Activated T-cell treated with anti-CD3 and anti-CD28 coated beads, Interleukin-2, amount 50 U/mL, for 4 hours (primary cell): ENCODE measurements around the gene CLCNKB. TPM values are rescaled to one million over a fixed set of nuclear protein-coding genes. Genes with fewer than 3 reads are reported as not detected.
A peak's percentile ranks its signal among the peaks of the same experiment; 100 is the strongest.

Experiments
- ATAC-seq, 2 donors: fragments of 200-7000 bp; cut with Tn5 transposase; one replicate each; pipeline ENCODE4 v1.10.0; 2021
- DNase-seq: peaks from one replicate; pipeline ENCODE4 v3.0.0-alpha.2; 2020
- H3K27me3 Mint-ChIP-seq: one replicate; pipeline ENCODE4 v1.8.0; 2021; ENCODE audit warnings: low read depth, mixed read lengths
- H3K36me3 Mint-ChIP-seq: one replicate; pipeline ENCODE4 v1.8.0; 2022; ENCODE audit warnings: mixed read lengths; ENCODE audit not compliant: insufficient read depth
- H3K4me1 Mint-ChIP-seq: one replicate; pipeline ENCODE4 v1.8.0; 2021; ENCODE audit warnings: low read depth, mixed read lengths
- H3K4me3 Mint-ChIP-seq: one replicate; pipeline ENCODE4 v1.8.0; 2021; ENCODE audit warnings: mild to moderate bottlenecking, moderate library complexity, mixed read lengths
- H3K9me3 Mint-ChIP-seq: one replicate; pipeline ENCODE4 v1.8.0; 2021; ENCODE audit warnings: mixed read lengths
- total RNA-seq, 3 donors: library from RNA; stranded (reverse); gene quantifications; one replicate each; pipeline ENCODE4 v1.2.1, GENCODE V29; 2021

Gene CLCNKB
- total RNA-seq, 3 donors from 2014 or later = not detected

- no peaks in the 10 kb centered on the region for H3K36me3 Mint-ChIP-seq
- no peak for DNase-seq
- no peak for ATAC-seq
- peaks cover 10% of the 10 kb centered on the region for H3K27me3 Mint-ChIP-seq
- no peak overlapping the region for H3K4me3 Mint-ChIP-seq
- no peaks in the 10 kb centered on the region for H3K9me3 Mint-ChIP-seq
- peaks cover 16% of the 10 kb centered on the region for H3K4me1 Mint-ChIP-seq
Measured at GRCh38 chr1:16077406-16078245, 34.0 kb downstream of the CLCNKB start.

GRCh38 chr1:16078925-16079656, 35.5 kb downstream of the CLCNKB start:
- ATAC-seq = peak; percentile 82 to 85
- DNase-seq = peak; percentile 69
- Mint-ChIP-seq H3K9me3 (no peaks in the 10 kb centered on the region), H3K36me3 (no peaks in the 10 kb centered on the region), H3K4me1 (peaks cover 11% of the 10 kb centered on the region), H3K4me3 (peak overlapping the region; percentile 62), H3K27me3 (peaks cover 5% of the 10 kb centered on the region)

GRCh38 chr1:16080422-16081150, 37.0 kb downstream of the CLCNKB start:
- Mint-ChIP-seq H3K9me3 (no peaks in the 10 kb centered on the region), H3K4me1 (peaks cover 6% of the 10 kb centered on the region), H3K27me3 (no peaks in the 10 kb centered on the region), H3K4me3 (no peak overlapping the region), H3K36me3 (no peaks in the 10 kb centered on the region)
- ATAC-seq = no peak
- DNase-seq = no peak

GRCh38 chr1:16081636-16082035, 38.1 kb downstream of the CLCNKB start:
- no peaks in the 10 kb centered on the region for H3K36me3 Mint-ChIP-seq
- no peak for DNase-seq
- no peaks in the 10 kb centered on the region for H3K9me3 Mint-ChIP-seq
- H3K27me3 Mint-ChIP-seq = no peaks in the 10 kb centered on the region
- no peak overlapping the region for H3K4me3 Mint-ChIP-seq
- ATAC-seq = no peak
- peaks cover 6% of the 10 kb centered on the region for H3K4me1 Mint-ChIP-seq

- Mint-ChIP-seq H3K27me3 (no peaks in the 10 kb centered on the region), H3K4me1 (peaks cover 6% of the 10 kb centered on the region), H3K36me3 (no peaks in the 10 kb centered on the region), H3K4me3 (no peak overlapping the region), H3K9me3 (no peaks in the 10 kb centered on the region)
- DNase-seq (peak; percentile 57), ATAC-seq (peak in 1 of 2 donors; percentile 38)
Measured at GRCh38 chr1:16082283-16083038, 38.9 kb downstream of the CLCNKB start.

- no peaks in the 10 kb centered on the region for H3K36me3 Mint-ChIP-seq
- DNase-seq (no peak), ATAC-seq (no peak)
- H3K4me1 Mint-ChIP-seq = peaks cover 6% of the 10 kb centered on the region
- H3K27me3 Mint-ChIP-seq = no peaks in the 10 kb centered on the region
- H3K9me3 Mint-ChIP-seq = no peaks in the 10 kb centered on the region
- H3K4me3 Mint-ChIP-seq = no peak overlapping the region
Measured at GRCh38 chr1:16083486-16083885, 39.9 kb downstream of the CLCNKB start.

GRCh38 chr1:16085522-16085921, 41.9 kb downstream of the CLCNKB start:
- H3K9me3 Mint-ChIP-seq = no peaks in the 10 kb centered on the region

GRCh38 chr1:16087733-16088132, 44.2 kb downstream of the CLCNKB start:
- no peaks in the 10 kb centered on the region for H3K36me3 Mint-ChIP-seq
- no peaks in the 10 kb centered on the region for H3K4me1 Mint-ChIP-seq
- H3K27me3 Mint-ChIP-seq = peaks cover 6% of the 10 kb centered on the region
- DNase-seq (no peak), ATAC-seq (no peak)
- no peak overlapping the region for H3K4me3 Mint-ChIP-seq
- H3K9me3 Mint-ChIP-seq = no peaks in the 10 kb centered on the region

More at GRCh38 chr1:16085522-16085921, 41.9 kb downstream of the CLCNKB start:
- H3K27me3 Mint-ChIP-seq = peaks cover 2% of the 10 kb centered on the region
- ATAC-seq = no peak
- H3K4me1 Mint-ChIP-seq = no peaks in the 10 kb centered on the region
- no peak for DNase-seq
- no peaks in the 10 kb centered on the region for H3K36me3 Mint-ChIP-seq
- H3K4me3 Mint-ChIP-seq = no peak overlapping the region

GRCh38 chr1:16088351-16088911, 44.8 kb downstream of the CLCNKB start:
- ATAC-seq (no peak), DNase-seq (no peak)
- H3K27me3 Mint-ChIP-seq = peaks cover 6% of the 10 kb centered on the region
- no peaks in the 10 kb centered on the region for H3K9me3 Mint-ChIP-seq
- no peak overlapping the region for H3K4me3 Mint-ChIP-seq
- H3K4me1 Mint-ChIP-seq = no peaks in the 10 kb centered on the region
- no peaks in the 10 kb centered on the region for H3K36me3 Mint-ChIP-seq

- Mint-ChIP-seq H3K9me3 (no peaks in the 10 kb centered on the region), H3K4me1 (no peaks in the 10 kb centered on the region), H3K36me3 (no peaks in the 10 kb centered on the region), H3K27me3 (peaks cover 6% of the 10 kb centered on the region), H3K4me3 (no peak overlapping the region)
- no peak for DNase-seq
- no peak for ATAC-seq
Measured at GRCh38 chr1:16088996-16089395, 45.4 kb downstream of the CLCNKB start.

GRCh38 chr1:16090076-16090826, 46.7 kb downstream of the CLCNKB start:
- Mint-ChIP-seq H3K36me3 (no peaks in the 10 kb centered on the region), H3K9me3 (no peaks in the 10 kb centered on the region), H3K4me1 (no peaks in the 10 kb centered on the region), H3K27me3 (peaks cover 6% of the 10 kb centered on the region), H3K4me3 (no peak overlapping the region)
- no peak for DNase-seq
- no peak for ATAC-seq

- no peak for ATAC-seq
Measured at GRCh38 chr1:16091296-16091695, 47.7 kb downstream of the CLCNKB start.

More at GRCh38 chr1:16091296-16091695, 47.7 kb downstream of the CLCNKB start:
- Mint-ChIP-seq H3K36me3 (no peaks in the 10 kb centered on the region), H3K4me1 (no peaks in the 10 kb centered on the region), H3K4me3 (no peak overlapping the region), H3K9me3 (no peaks in the 10 kb centered on the region), H3K27me3 (peaks cover 11% of the 10 kb centered on the region)
- DNase-seq = no peak
